Measurements from ENCODE around the gene POMC.

Gene POMC

GRCh38 chr2:25207078-25207545 lies 38.7 kb upstream of the POMC start:
- no peak for DNase-seq (ENCODE audit: extremely low spot score)
- TF ChIP-seq FOXA1 (IDR thresholded peaks at IDR 0.05): no peak
- TF ChIP-seq TARDBP (IDR thresholded peaks at IDR 0.05): no peak
- no peak for TF ChIP-seq SP1 (IDR thresholded peaks at IDR 0.05)
- no peak for TF ChIP-seq PKNOX1 (IDR thresholded peaks at IDR 0.05)
- TF ChIP-seq L3MBTL2 (conservative IDR thresholded peaks at IDR 0.05): no peak
- TF ChIP-seq ELF4 (IDR thresholded peaks at IDR 0.05): no peak
- TF ChIP-seq BHLHE40 (IDR thresholded peaks at IDR 0.05; ENCODE audit: borderline replicate concordance): no peak
- TF ChIP-seq LEF1 (IDR thresholded peaks at IDR 0.05; ENCODE audit: borderline replicate concordance): no peak
- TF ChIP-seq HDGF (IDR thresholded peaks at IDR 0.05; ENCODE audit: borderline replicate concordance): no peak
- TF ChIP-seq CTBP1 (IDR thresholded peaks at IDR 0.05; ENCODE audit: borderline replicate concordance): no peak
- TF ChIP-seq ZNF384 (IDR thresholded peaks at IDR 0.05): no peak
- TF ChIP-seq FOXK2 (IDR thresholded peaks at IDR 0.05): no peak
- no peak for TF ChIP-seq ARNT (IDR thresholded peaks at IDR 0.05)
- TF ChIP-seq SUZ12 (IDR thresholded peaks at IDR 0.05): no peak
- POLR2A ChIA-PET: no interaction called here
- CTCF ChIA-PET: no interaction called here

- ChIA-PET CTCF (no interaction called here), POLR2A (no interaction called here)
- no peak for TF ChIP-seq FOXM1 (IDR thresholded peaks at IDR 0.05; ENCODE audit: borderline replicate concordance)
- no peak for TF ChIP-seq ELF4 (IDR thresholded peaks at IDR 0.05)
- no peak for TF ChIP-seq ZNF384 (IDR thresholded peaks at IDR 0.05)
- no peak for TF ChIP-seq PKNOX1 (IDR thresholded peaks at IDR 0.05)
- TF ChIP-seq LEF1 (IDR thresholded peaks at IDR 0.05; ENCODE audit: borderline replicate concordance): no peak
- no peak for DNase-seq (ENCODE audit: extremely low spot score)
Observed at GRCh38 chr2:25204190-25204838, 35.9 kb upstream of the POMC start.

- no peak for DNase-seq (ENCODE audit: extremely low spot score)
- ChIA-PET POLR2A (no interaction called here), CTCF (no interaction called here)
- TF ChIP-seq BHLHE40 (IDR thresholded peaks at IDR 0.05; ENCODE audit: borderline replicate concordance) (no peak), ARNT (IDR thresholded peaks at IDR 0.05) (no peak), FOXA1 (IDR thresholded peaks at IDR 0.05) (no peak), ELF4 (IDR thresholded peaks at IDR 0.05) (no peak), L3MBTL2 (conservative IDR thresholded peaks at IDR 0.05) (no peak), PKNOX1 (IDR thresholded peaks at IDR 0.05) (no peak), FOXM1 (IDR thresholded peaks at IDR 0.05; ENCODE audit: borderline replicate concordance) (no peak), SP1 (IDR thresholded peaks at IDR 0.05) (no peak), ZNF384 (IDR thresholded peaks at IDR 0.05) (no peak), NFRKB (IDR thresholded peaks at IDR 0.05) (no peak), FOXK2 (IDR thresholded peaks at IDR 0.05) (no peak), LEF1 (IDR thresholded peaks at IDR 0.05; ENCODE audit: borderline replicate concordance) (no peak), CTBP1 (IDR thresholded peaks at IDR 0.05; ENCODE audit: borderline replicate concordance) (no peak), TARDBP (IDR thresholded peaks at IDR 0.05) (no peak), SUZ12 (IDR thresholded peaks at IDR 0.05) (no peak), HDGF (IDR thresholded peaks at IDR 0.05; ENCODE audit: borderline replicate concordance) (no peak)
Observed at GRCh38 chr2:25202275-25202674, 33.9 kb upstream of the POMC start.

- ChIA-PET POLR2A (no interaction called here), CTCF (no interaction called here)
- TF ChIP-seq PKNOX1 (IDR thresholded peaks at IDR 0.05): no peak
- TF ChIP-seq TARDBP (IDR thresholded peaks at IDR 0.05): no peak
- no peak for TF ChIP-seq FOXA1 (IDR thresholded peaks at IDR 0.05)
- no peak for TF ChIP-seq HDGF (IDR thresholded peaks at IDR 0.05; ENCODE audit: borderline replicate concordance)
- no peak for TF ChIP-seq CTBP1 (IDR thresholded peaks at IDR 0.05; ENCODE audit: borderline replicate concordance)
- TF ChIP-seq L3MBTL2 (conservative IDR thresholded peaks at IDR 0.05): no peak
- TF ChIP-seq FOXM1 (IDR thresholded peaks at IDR 0.05; ENCODE audit: borderline replicate concordance): no peak
- TF ChIP-seq ELF4 (IDR thresholded peaks at IDR 0.05): no peak
- no peak for TF ChIP-seq ARNT (IDR thresholded peaks at IDR 0.05)
- no peak for TF ChIP-seq SUZ12 (IDR thresholded peaks at IDR 0.05)
- TF ChIP-seq SP1 (IDR thresholded peaks at IDR 0.05): no peak
- DNase-seq (ENCODE audit: extremely low spot score): no peak
Observed at GRCh38 chr2:25201794-25202193, 33.4 kb upstream of the POMC start.

GRCh38 chr2:25201265-25201664 lies 32.9 kb upstream of the POMC start:
- POLR2A ChIA-PET: no interaction called here
- TF ChIP-seq ARNT (IDR thresholded peaks at IDR 0.05) (no peak), TARDBP (IDR thresholded peaks at IDR 0.05) (no peak), ELF4 (IDR thresholded peaks at IDR 0.05) (no peak), ZNF384 (IDR thresholded peaks at IDR 0.05) (no peak), FOXA1 (IDR thresholded peaks at IDR 0.05) (no peak), LEF1 (IDR thresholded peaks at IDR 0.05; ENCODE audit: borderline replicate concordance) (no peak), SP1 (IDR thresholded peaks at IDR 0.05) (no peak), L3MBTL2 (conservative IDR thresholded peaks at IDR 0.05) (no peak), HDGF (IDR thresholded peaks at IDR 0.05; ENCODE audit: borderline replicate concordance) (no peak), NFRKB (IDR thresholded peaks at IDR 0.05) (no peak), CTBP1 (IDR thresholded peaks at IDR 0.05; ENCODE audit: borderline replicate concordance) (no peak), BHLHE40 (IDR thresholded peaks at IDR 0.05; ENCODE audit: borderline replicate concordance) (no peak)
- DNase-seq (ENCODE audit: extremely low spot score): peak; percentile 42
- CTCF ChIA-PET: interaction anchor here (0.7 kb wide), 1 partner anchor 228 kb away, joined by 3 read pairs; no protein-coding TSS in a partner anchor
